GM12878 (cell line): Measurements from ENCODE around the gene CCDC197. TPM values are rescaled to one million over a fixed set of nuclear protein-coding genes. Genes with fewer than 3 reads are reported as not detected.
A peak's percentile ranks its signal among the peaks of the same experiment; 100 is the strongest.

Experiments used
- ATF3 ChIP-seq: IDR thresholded peaks from 2 replicates; pipeline ENCODE4 v1.6.1; 2011; ENCODE audit warnings: low read depth, mild to moderate bottlenecking, low read length, moderate library complexity, borderline replicate concordance; ENCODE audit errors: extremely low read depth
- BCL3 ChIP-seq: IDR thresholded peaks from 2 replicates; pipeline ENCODE4 v1.6.1; 2011; ENCODE audit warnings: borderline replicate concordance, low read depth, mild to moderate bottlenecking, moderate library complexity, low read length; ENCODE audit not compliant: insufficient read depth, poor library complexity, severe bottlenecking
- CHD2 ChIP-seq: IDR thresholded peaks from 2 replicates; pipeline ENCODE4 v1.6.1; 2011; ENCODE audit warnings: low read depth, low read length, improper control_type of control experiment, borderline replicate concordance
- CHD4 ChIP-seq: fragments of 200-600 bp; sonication (generic); IDR thresholded peaks from 2 replicates; pipeline ENCODE4 v1.6.1; 2016; ENCODE audit warnings: mild to moderate bottlenecking
- IRF5 ChIP-seq: fragments of 450-650 bp; IDR thresholded peaks from 2 replicates; pipeline ENCODE4 v1.6.1; 2017; ENCODE audit warnings: borderline replicate concordance
- JUND ChIP-seq: IDR thresholded peaks from 2 replicates; pipeline ENCODE4 v1.6.1; 2012; ENCODE audit warnings: low read depth, mild to moderate bottlenecking, low read length, improper control_type of control experiment, moderate library complexity
- NBN ChIP-seq: fragments of 450-650 bp; IDR thresholded peaks from 2 replicates; pipeline ENCODE4 v1.6.1; 2016
- NR2C1 ChIP-seq: fragments of 450-650 bp; IDR thresholded peaks from 2 replicates; pipeline ENCODE4 v1.6.1; 2017; ENCODE audit warnings: antibody characterized with exemption, mild to moderate bottlenecking, moderate library complexity
- PBX3 ChIP-seq: IDR thresholded peaks from 2 replicates; pipeline ENCODE4 v1.6.1; 2011; ENCODE audit warnings: mild to moderate bottlenecking, low read depth, low read length, moderate library complexity; ENCODE audit not compliant: insufficient replicate concordance
- PML ChIP-seq: IDR thresholded peaks from 2 replicates; pipeline ENCODE4 v1.6.1; 2012; ENCODE audit warnings: low read length, inconsistent platforms
- POLR2A ChIP-seq: IDR thresholded peaks from 2 replicates; pipeline ENCODE4 v1.6.1; 2011; ENCODE audit warnings: low read depth, mild to moderate bottlenecking, low read length
- RAD21 ChIP-seq: IDR thresholded peaks from 2 replicates; pipeline ENCODE4 v1.6.1; 2011; ENCODE audit warnings: mild to moderate bottlenecking, low read depth, low read length, moderate library complexity; ENCODE audit not compliant: insufficient read depth
- REST ChIP-seq: IDR thresholded peaks from 2 replicates; pipeline ENCODE4 v1.6.1; 2012; ENCODE audit warnings: mild to moderate bottlenecking, low read depth, low read length
- RUNX3 ChIP-seq: IDR thresholded peaks from 2 replicates; pipeline ENCODE4 v1.6.1; 2012; ENCODE audit warnings: low read length, inconsistent platforms
- SIX5 ChIP-seq: IDR thresholded peaks from 2 replicates; pipeline ENCODE4 v1.6.1; 2011; ENCODE audit warnings: mild to moderate bottlenecking, low read depth, low read length, moderate library complexity; ENCODE audit not compliant: severe bottlenecking
- ZBTB33 ChIP-seq: fragments of 450-650 bp; IDR thresholded peaks from 2 replicates; pipeline ENCODE4 v1.6.1; 2017; ENCODE audit warnings: mild to moderate bottlenecking
- ZSCAN29 ChIP-seq: fragments of 450-650 bp; IDR thresholded peaks from 2 replicates; pipeline ENCODE4 v1.6.1; 2017; ENCODE audit warnings: mild to moderate bottlenecking, moderate library complexity
- polyA plus RNA-seq, 11 experiments: library from polyadenylated mRNA; depleted of rRNA in 4 of 11; unstranded in 6 of 11; stranded (reverse) in 5 of 11; fragments of >200 nt; fragmentation: Nextera tagmentation in 4 of 11; fragmentation: Illumina TruSeq in 1 of 11; extraction: Ambion mirVana in 4 of 11; extraction: Trizol in 1 of 11; gene quantifications; 1 replicate in 1 of 11; 2 replicates in 10 of 11; pipeline versions ENCODE4 v1.2.1 to v1.2.3, GENCODE V29; 2011 to 2016; ENCODE audit warnings: inconsistent platforms in 2 of 11, missing spikeins in 2 of 11, low read depth in 1 of 11
- total RNA-seq, 4 experiments: library from RNA; depleted of rRNA in 3 of 4; stranded (reverse); fragments of >200 nt in 3 of 4; fragmentation: Illumina TruSeq in 1 of 4; extraction: Trizol in 1 of 4; gene quantifications; 2 replicates each; pipeline versions ENCODE4 v1.2.1 to v1.2.3, GENCODE V29; 2013 to 2021

The CCDC197 gene
- total and polyA plus RNA-seq, 10 of the 15 experiments (the other 5 are each of a cell fraction or from before 2014, with no cell fraction given): 0.12 TPM; not detected in 9

GRCh38 chr14:93962701-93963601, 34.1 kb upstream of the CCDC197 start (continued):
- TF ChIP-seq REST: no peak
- peak; percentile 79 for TF ChIP-seq POLR2A
- TF ChIP-seq RAD21: no peak
- no peak for TF ChIP-seq JUND
- TF ChIP-seq CHD4: no peak
- no peak for TF ChIP-seq BCL3
- peak; percentile 50; the same call in 1 of the 2 replicates for TF ChIP-seq NR2C1
- no peak for TF ChIP-seq ATF3
- no peak for TF ChIP-seq SIX5
- peak; percentile 70; the same call in 1 of the 2 replicates for TF ChIP-seq CHD2
- no peak for TF ChIP-seq IRF5
- TF ChIP-seq ZBTB33: no peak
- no peak for TF ChIP-seq PML
- TF ChIP-seq RUNX3: no peak
- TF ChIP-seq PBX3: peak; percentile 56
- peak; percentile 90 for TF ChIP-seq NBN
- no peak for TF ChIP-seq ZSCAN29
